Colonic mucosa (tissue), 4 donors: ENCODE results near the gene AOPEP. TPM values are rescaled to one million over a fixed set of nuclear protein-coding genes. Genes with fewer than 3 reads are reported as not detected.

Experiments
- DNase-seq: peaks from one replicate; pipeline ENCODE4 v3.0.0-alpha.2; 2020
- H3K27ac ChIP-seq: fragments of 200-600 bp; one replicate; pipeline ENCODE4 v1.8.0; 2021
- H3K27me3 ChIP-seq: fragments of 200-600 bp; one replicate; pipeline ENCODE4 v1.8.0; 2021
- H3K36me3 ChIP-seq: fragments of 200-600 bp; one replicate; pipeline ENCODE4 v1.8.0; 2021
- H3K4me1 ChIP-seq: fragments of 200-600 bp; one replicate; pipeline ENCODE4 v1.8.0; 2021; ENCODE audit warnings: mild to moderate bottlenecking
- H3K4me3 ChIP-seq: fragments of 200-600 bp; one replicate; pipeline ENCODE4 v1.8.0; 2021
- H3K9ac ChIP-seq, 2 donors: one replicate each; pipeline ENCODE4 v1.7.0; 2013; ENCODE audit warnings: control low read depth in 2 of 2, low read depth in 2 of 2, low read length in 2 of 2
- H3K9me3 ChIP-seq: fragments of 200-600 bp; one replicate; pipeline ENCODE4 v1.8.0; 2021
- CTCF ChIP-seq: fragments of 200-600 bp; IDR thresholded peaks from one replicate; pipeline ENCODE4 v1.8.0; 2022; ENCODE audit warnings: antibody characterized with exemption, mild to moderate bottlenecking
- intact Hi-C: fragments of 100-400 bp; cut with DNase I; formaldehyde crosslinking; loops from one replicate; pipeline ENCODE4 v1.14.1; 2022
- total RNA-seq, 2 donors: library from RNA; stranded (reverse); fragmentation: NEBNext Ultra II Directional in 1 of 2; extraction: Animal tissue kit (Norgen Biotek cat#: 25700) in 1 of 2; gene quantifications; one replicate each; pipeline ENCODE4 v1.2.1, GENCODE V29; 2021
- donor health status: healthy.
- donor health status: DM: no; HTN: no; CAD: no.
- donor health status: DM: no; HTN: no; CAD: no.

Gene AOPEP
- total RNA-seq, 2 donors from 2014 or later, result 38.4 to 43.2 TPM

DNA sequence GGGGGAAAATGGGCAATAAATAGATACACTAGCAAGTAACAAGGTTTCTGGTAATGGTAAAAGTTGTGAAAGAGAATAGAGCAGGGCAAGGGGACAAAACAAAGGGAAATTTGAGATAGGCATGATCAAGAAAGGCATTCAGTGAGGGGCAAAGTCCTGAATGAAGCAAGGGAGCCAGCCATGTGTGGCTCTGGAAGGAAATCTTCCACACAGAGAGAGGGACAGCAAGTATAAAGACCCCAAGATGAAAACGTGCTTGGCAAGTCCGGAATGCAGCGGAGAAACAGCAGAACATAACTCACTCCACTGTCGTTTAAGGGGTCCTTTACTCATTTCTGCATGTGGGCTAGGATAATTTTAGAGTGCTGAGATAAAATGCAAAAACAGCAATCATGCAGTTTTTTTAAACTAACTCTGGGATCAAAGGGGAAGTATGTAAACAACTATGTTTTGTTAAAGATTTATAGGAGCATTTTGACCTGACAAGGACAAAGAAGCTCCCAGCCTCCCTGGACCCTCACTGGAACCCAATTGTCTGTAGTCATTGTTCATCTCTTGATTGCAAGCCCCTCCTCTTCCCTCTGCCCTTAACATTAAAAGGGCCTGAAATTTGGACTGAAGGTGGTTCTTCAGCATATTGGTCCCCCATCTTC, 22.9 kb upstream of the AOPEP start:
- no peaks in the 10 kb centered on the region for H3K27me3 ChIP-seq
- no peaks in the 10 kb centered on the region for H3K36me3 ChIP-seq
- TF ChIP-seq CTCF, result no peak
- no peak overlapping the region for H3K9ac ChIP-seq
- H3K4me1 ChIP-seq, result no peaks in the 10 kb centered on the region
- H3K27ac ChIP-seq, result no peak overlapping the region
- no peaks in the 10 kb centered on the region for H3K9me3 ChIP-seq
- no peak for DNase-seq
- intact Hi-C loops, result no loop called here
- no peak overlapping the region for H3K4me3 ChIP-seq

- no peak overlapping the region for H3K9ac ChIP-seq
- no peak overlapping the region for H3K27ac ChIP-seq
- no peak for DNase-seq
- no peak overlapping the region for H3K4me3 ChIP-seq
- no peak for TF ChIP-seq CTCF
- intact Hi-C loops, result no loop called here
- no peaks in the 10 kb centered on the region for H3K36me3 ChIP-seq
- H3K27me3 ChIP-seq, result no peaks in the 10 kb centered on the region
- H3K9me3 ChIP-seq, result no peaks in the 10 kb centered on the region
- no peaks in the 10 kb centered on the region for H3K4me1 ChIP-seq
Observed at GRCh38 chr9:94705162-94705702, 21.3 kb upstream of the AOPEP start.

- H3K36me3 ChIP-seq, result no peaks in the 10 kb centered on the region
- no peak for DNase-seq
- H3K9me3 ChIP-seq, result no peaks in the 10 kb centered on the region
- H3K9ac ChIP-seq, result no peak overlapping the region
- H3K27me3 ChIP-seq, result no peaks in the 10 kb centered on the region
- no peak overlapping the region for H3K4me3 ChIP-seq
- no peak for TF ChIP-seq CTCF
- H3K27ac ChIP-seq, result no peak overlapping the region
- no peaks in the 10 kb centered on the region for H3K4me1 ChIP-seq
- intact Hi-C loops, result no loop called here
Observed at GRCh38 chr9:94706922-94707321, 19.6 kb upstream of the AOPEP start.

DNA sequence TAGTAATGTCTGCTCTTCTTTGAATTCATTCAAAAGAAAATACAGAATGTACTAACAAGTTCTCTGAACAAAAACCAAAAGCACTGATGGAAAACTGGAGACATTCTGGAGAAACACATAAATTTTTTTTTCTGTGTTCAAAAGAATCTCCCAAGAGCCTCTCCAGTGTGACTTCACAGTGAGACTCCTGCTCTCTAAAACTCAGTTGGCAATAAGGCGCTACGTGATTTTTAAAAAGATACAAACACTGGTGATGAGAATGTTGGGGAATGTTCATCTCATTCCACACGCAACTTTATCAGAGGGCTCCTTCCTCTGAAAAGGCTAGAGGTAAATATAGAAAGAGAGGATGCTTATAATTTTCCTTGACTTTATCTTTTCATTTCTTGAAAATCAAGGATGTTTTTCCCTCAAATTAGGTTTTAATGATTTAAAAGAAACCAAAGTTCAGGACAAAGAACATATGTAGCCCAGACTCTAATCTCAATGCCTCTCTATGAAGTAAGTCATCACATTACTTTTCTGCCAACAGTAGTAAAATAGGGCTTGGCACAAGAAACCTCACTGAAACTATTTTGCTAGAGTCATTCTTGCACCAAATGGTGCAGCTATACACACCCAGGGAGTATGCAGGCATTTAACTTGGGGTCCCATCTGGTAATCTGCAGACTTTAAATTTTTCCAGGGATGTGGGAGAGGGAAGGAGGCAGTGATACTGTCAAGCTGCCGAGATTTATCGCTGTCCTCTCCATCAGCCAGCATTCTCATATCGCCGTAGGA, 12.9 kb upstream of the AOPEP start:
- H3K27me3 ChIP-seq, result no peaks in the 10 kb centered on the region
- no peak overlapping the region for H3K27ac ChIP-seq
- no peaks in the 10 kb centered on the region for H3K9me3 ChIP-seq
- DNase-seq, result no peak
- no peak overlapping the region for H3K9ac ChIP-seq
- no peaks in the 10 kb centered on the region for H3K4me1 ChIP-seq
- H3K4me3 ChIP-seq, result no peak overlapping the region
- intact Hi-C loops, result no loop called here
- TF ChIP-seq CTCF, result no peak
- no peaks in the 10 kb centered on the region for H3K36me3 ChIP-seq

GRCh38 chr9:94714494-94714893, 12.0 kb upstream of the AOPEP start:
- Histone ChIP-seq H3K27me3 (no peaks in the 10 kb centered on the region), H3K27ac (no peak overlapping the region), H3K9ac (no peak overlapping the region), H3K36me3 (no peaks in the 10 kb centered on the region), H3K4me3 (no peak overlapping the region), H3K9me3 (no peaks in the 10 kb centered on the region), H3K4me1 (no peaks in the 10 kb centered on the region)
- no peak for DNase-seq
- TF ChIP-seq CTCF, result no peak
- intact Hi-C loops, result no loop called here
